Measurements from ENCODE around the gene RASGRF1.
"Not testable (repeated sequence)": the region's sequence is repeated elsewhere in the genome, so short reads cannot be mapped to it uniquely, and the experiment has no call there.

RASGRF1 gene

DNA sequence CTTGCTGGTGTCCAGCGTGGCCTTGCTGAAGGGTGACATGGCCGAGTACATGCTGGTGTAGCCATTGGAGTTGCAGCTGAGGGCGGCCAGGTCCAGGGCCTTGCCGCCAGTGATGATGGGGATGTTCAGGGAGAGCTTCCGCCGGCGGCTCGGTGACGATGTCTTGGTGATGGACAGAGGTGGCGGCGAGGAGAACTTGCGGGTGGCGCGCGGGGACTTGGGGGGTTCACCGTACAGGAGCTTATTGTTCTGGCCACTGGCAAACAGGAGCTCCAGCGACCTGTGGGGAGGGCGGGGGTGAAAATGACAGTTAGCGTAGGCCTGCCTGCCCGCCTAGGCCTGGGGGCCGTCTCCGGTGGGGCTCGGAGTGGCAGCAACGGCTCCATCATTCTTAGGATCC, 86.7 kb downstream of the RASGRF1 start:
- no peak for DNase-seq

- DNase-seq: no peak
Measured at GRCh38 chr15:79003301-79003700, 87.3 kb downstream of the RASGRF1 start.

DNA sequence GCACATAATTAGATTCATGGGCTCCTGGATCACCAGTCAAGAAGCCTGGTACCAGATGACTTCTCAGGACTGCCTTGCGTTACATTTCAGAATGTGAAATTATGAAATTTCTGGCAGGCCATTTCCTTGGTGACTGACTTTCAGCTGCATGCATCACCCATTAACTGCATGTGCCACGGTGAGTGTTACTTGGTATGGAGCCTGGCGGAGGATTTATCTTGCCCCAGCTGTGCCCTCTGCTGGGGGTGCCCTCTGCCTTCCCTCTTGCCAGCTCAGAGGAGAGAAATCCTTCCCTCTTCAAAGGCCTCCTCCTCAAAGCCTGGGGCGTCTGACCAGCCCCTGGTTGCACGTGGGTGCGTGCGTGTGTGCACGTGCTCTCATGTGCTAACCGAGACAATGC, 88.0 kb downstream of the RASGRF1 start:
- no peak for DNase-seq

GRCh38 chr15:78999636-79000035, 90.9 kb downstream of the RASGRF1 start:
- no peak for DNase-seq

- no peak for DNase-seq
Measured at GRCh38 chr15:78998526-78998925, 92.1 kb downstream of the RASGRF1 start.

- no peak for DNase-seq
Measured at GRCh38 chr15:78997981-78998499, 92.5 kb downstream of the RASGRF1 start.

GRCh38 chr15:78996894-78997275, 93.7 kb downstream of the RASGRF1 start:
- DNase-seq: no peak

DNA sequence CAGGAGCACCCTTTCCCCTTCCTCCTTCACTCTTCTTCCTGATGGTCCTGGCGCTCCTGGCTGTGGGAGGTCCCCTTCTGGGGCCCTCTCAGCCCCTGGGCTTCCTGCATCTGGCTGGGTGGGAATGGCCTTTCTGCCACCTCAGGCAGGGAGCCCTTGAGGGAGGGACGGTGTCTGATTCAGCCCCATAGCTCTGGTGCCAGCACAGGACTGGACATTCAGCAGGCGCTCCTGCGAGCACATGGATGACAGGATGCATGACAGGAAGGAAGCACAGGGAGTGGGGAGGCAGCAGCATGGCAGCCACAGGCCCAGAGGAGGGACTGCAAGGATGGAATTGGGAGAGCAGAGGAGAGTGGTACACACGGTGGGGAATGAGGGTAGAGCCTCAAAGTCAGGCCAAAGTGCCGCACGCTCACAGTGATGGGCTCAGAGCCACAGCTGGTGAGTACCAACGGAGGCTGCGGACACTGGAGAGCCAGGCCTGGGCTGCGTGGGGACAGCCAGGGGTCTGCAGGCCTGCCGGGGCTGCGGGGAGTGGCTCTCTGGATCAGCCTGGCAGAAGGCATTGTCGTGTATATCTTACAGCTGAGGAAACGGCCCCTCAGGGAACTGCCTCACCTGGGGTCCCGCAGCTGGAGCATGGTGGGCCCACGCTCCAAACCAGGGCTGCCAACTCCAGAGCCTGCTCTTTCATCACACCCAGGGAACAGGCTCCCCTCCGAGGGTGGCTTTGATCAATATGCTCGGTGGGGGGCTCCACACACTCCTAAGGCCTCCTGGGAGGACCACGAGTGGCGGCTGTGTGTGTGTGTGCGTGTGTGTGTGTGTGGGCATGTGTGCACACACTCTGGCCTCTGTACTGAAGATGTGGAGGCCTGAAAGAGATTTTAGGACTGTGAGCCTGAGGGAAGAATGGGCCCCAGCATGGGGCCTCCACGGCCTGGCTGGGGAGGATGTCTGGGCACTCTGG, 94.4 kb downstream of the RASGRF1 start:
- DNase-seq: no peak

GRCh38 chr15:78995161-78995560, 95.4 kb downstream of the RASGRF1 start:
- not testable (repeated sequence) for DNase-seq

- no peak for DNase-seq
Measured at GRCh38 chr15:78993931-78994530, 96.5 kb downstream of the RASGRF1 start.

DNA sequence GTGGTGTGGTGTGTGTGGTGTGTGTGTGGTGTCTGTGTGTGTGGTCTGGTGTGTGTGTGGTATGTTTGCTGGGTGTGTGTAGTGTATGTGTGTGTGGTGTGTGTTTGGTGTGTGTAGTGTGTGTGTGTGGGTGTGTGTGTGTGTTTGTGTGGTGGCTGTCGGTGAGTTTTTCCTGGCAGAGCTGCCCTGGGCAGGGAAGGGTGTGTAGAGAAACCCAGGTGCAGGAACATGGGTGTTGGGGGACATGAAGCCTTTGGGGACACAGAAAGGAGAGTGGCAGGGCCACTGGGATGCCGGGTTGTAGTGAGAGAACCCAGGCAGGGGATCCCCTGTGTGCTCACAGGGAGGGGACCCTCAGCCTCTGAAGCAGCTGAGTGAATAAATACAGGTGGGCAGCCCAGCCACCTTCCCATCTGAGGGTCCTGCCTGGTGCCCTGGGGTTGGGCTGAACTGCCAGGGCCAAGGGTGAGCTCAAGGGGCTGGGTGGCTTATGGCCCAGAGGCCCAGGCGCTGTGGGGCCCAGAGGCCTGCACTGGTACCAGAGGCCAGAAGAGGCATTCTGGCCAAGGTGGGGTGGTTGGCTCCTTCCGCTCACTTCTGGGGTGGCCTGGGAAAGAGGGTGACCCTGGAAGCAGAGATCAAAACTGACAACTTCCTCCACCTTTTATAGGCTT, 97.2 kb downstream of the RASGRF1 start:
- DNase-seq: no peak

- no peak for DNase-seq
Measured at GRCh38 chr15:78992416-78993256, 97.9 kb downstream of the RASGRF1 start.

DNA sequence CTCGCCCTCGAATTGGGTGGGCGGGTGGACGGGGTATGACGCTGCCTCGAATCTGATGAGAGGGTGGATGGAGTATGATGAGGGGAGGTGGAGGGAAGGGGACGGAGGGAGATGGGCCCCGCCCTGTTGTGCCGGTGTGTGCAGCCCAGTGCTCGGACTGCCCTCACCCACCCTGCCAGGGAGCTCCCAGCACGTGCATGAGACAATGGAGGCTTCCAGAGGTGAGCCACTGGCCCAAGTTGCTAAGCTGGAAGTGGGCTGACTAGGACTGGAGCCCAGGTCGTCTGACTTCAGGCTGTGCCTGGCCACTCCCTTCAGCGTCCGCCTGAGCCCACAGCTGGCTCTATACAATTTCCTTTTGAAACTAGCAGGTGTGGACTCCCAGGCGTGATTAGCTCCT, 98.7 kb downstream of the RASGRF1 start:
- DNase-seq: no peak

DNA sequence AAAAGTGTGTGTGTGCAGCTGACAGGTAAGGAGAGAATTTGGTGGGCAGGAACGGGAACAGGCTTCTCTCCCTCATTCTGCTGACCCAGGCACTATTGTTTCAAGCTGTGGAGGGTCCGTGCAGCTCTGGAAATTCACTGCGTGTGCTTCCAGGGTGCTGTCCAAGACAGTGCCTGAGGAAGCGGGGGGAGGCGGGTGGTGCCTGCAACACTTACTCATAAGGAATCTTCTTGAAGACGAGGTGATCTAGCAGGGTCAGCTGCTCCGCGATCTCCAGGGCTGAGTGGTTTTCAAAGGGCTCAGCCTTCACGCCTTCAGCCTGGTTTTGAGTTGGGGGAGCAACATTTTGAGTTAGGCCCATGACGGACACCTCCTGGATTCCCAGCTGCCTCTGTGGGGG, 99.1 kb downstream of the RASGRF1 start:
- DNase-seq: no peak

DNA sequence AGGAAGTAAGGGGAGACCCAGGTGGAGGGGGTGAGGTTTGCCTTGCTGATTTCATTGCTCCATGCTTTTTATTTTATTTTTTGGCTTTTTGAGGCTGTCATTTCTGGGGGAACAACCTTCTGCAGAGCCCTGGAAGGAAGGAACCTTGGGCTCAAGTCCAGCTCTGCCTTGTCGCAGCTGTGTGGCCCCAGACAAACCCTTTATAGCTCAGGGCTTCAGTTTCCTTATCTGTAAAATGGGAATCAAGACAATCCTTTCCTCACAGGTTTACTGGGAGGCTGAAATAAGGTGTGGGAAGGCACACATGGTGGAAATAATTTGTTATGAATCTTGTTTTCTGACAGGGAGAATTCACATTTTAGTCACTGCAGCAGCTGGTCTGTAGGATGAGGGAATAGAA, 100.3 kb downstream of the RASGRF1 start:
- DNase-seq: no peak

GRCh38 chr15:78989701-78990240, 100.8 kb downstream of the RASGRF1 start:
- no peak for DNase-seq

DNA sequence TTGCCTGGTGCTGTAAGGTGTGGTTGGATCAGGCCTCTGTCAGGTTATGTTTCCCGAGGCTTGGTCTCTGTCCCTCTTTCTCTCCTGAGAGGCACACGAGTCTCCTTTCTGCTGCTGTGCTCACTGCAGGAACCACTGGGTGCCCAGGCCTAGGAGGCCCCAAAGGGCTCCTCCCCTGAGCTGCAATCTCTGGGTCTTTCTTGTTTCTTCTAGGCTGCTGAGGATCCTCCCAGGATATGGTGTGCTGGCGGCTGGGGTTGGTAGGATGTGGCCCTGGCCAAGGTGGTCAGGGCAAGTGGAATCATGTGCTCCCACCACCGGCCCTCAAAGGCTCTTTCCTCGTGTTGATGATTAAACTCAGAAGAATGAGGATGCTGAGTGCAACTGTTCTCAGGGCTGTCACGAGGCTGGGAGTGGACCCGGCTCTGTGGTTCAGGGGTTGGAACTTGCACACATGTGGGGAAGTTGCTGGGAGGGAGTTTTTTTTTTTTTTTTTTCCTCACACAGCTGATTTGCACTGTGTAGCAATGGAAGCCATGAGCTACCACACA, 102.1 kb downstream of the RASGRF1 start:
- DNase-seq: no peak

- DNase-seq: no peak
Measured at GRCh38 chr15:78987556-78988360, 102.8 kb downstream of the RASGRF1 start.

DNA sequence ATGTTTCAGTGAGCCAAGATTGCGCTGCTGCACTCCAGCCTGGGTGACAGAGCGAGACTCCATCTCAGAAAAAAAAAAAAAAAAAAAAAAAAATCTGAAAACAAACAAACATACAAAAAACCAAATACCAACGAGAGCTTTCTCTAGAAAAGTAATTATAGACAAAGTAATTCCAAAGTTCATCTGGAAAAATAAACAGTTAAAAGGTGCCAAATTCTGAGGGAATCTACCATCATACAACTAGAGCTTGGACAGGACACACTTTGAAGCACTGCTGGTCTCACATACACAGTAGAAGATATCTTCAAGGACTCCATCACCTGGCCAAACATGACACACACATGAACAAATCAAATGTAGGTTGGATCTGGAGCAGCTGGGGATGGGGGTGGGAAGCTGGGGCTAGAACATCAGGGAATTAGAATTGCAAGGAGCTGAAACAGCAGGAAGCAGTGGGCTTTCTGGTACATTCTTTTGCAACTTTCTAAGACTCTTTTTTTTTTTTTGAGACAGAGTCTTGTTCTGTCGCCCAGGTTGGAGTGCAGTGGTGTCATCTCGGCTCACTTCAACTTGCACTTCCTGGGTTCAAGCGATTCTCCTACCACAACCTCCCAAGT, 104.6 kb downstream of the RASGRF1 start:
- DNase-seq: no peak

GRCh38 chr15:78984041-78984440, 106.5 kb downstream of the RASGRF1 start:
- DNase-seq: no peak
